Osteoblast (primary cell): ENCODE measurements around the gene CTCFL. TPM values are rescaled to one million over a fixed set of nuclear protein-coding genes. Genes with fewer than 3 reads are reported as not detected.

Experiments used
- DNase-seq: peaks from one replicate; pipeline ENCODE4 v3.0.0; 2011; ENCODE audit warnings: low spot score, mixed read lengths; ENCODE audit not compliant: insufficient read length; ENCODE audit errors: missing footprints
- H2AFZ ChIP-seq: 2 replicates; pipeline ENCODE4 v1.6.0; 2011; ENCODE audit warnings: mild to moderate bottlenecking, low read length
- H3K27ac ChIP-seq: 2 replicates; pipeline ENCODE4 v1.5.1; 2011; ENCODE audit warnings: mild to moderate bottlenecking, low read depth, low read length, moderate library complexity
- H3K27me3 ChIP-seq: 2 replicates; pipeline ENCODE4 v1.6.0; 2012; ENCODE audit warnings: mild to moderate bottlenecking, control low read depth, inconsistent platforms, low read length, moderate library complexity; ENCODE audit not compliant: insufficient read depth
- H3K36me3 ChIP-seq: 2 replicates; pipeline ENCODE4 v1.5.1; 2011; ENCODE audit warnings: mild to moderate bottlenecking, low read length, control low read depth, moderate library complexity; ENCODE audit not compliant: insufficient read depth
- H3K4me1 ChIP-seq: 2 replicates; pipeline ENCODE4 v1.5.1; 2011; ENCODE audit warnings: mild to moderate bottlenecking, low read length, control low read depth, moderate library complexity; ENCODE audit not compliant: insufficient read depth
- H3K4me2 ChIP-seq: 2 replicates; pipeline ENCODE4 v1.6.0; 2011; ENCODE audit warnings: mild to moderate bottlenecking, low read length; ENCODE audit not compliant: insufficient read depth
- H3K4me3 ChIP-seq: fragments of 200-600 bp; sonication (generic); 3 replicates; pipeline ENCODE4 v1.5.1; 2012; ENCODE audit warnings: mild to moderate bottlenecking, low read length, inconsistent platforms; ENCODE audit not compliant: insufficient read depth
- H3K79me2 ChIP-seq: 2 replicates; pipeline ENCODE4 v1.6.0; 2012; ENCODE audit warnings: mild to moderate bottlenecking, low read length, control low read depth, inconsistent platforms; ENCODE audit not compliant: insufficient read depth
- H3K9me3 ChIP-seq: 2 replicates; pipeline ENCODE4 v1.5.1; 2011; ENCODE audit warnings: low read depth, low read length, control low read depth
- H4K20me1 ChIP-seq: 2 replicates; pipeline ENCODE4 v1.6.0; 2012; ENCODE audit warnings: mild to moderate bottlenecking, low read length, control low read depth; ENCODE audit not compliant: insufficient read depth
- total RNA-seq: library from RNA; depleted of rRNA; stranded (reverse); fragments of >200 nt; gene quantifications from 2 replicates; pipeline ENCODE4 v1.2.3, GENCODE V29; 2012
- TF ChIP-seq, protein P1 (sequence below): IDR thresholded peaks from 2 replicates; pipeline ENCODE4 v1.5.1; 2011; ENCODE audit warnings: mild to moderate bottlenecking, low read depth, low read length, moderate library complexity; ENCODE audit errors: extremely low read depth

CTCFL gene
- total RNA-seq, 1 donor: not detected

DNA sequence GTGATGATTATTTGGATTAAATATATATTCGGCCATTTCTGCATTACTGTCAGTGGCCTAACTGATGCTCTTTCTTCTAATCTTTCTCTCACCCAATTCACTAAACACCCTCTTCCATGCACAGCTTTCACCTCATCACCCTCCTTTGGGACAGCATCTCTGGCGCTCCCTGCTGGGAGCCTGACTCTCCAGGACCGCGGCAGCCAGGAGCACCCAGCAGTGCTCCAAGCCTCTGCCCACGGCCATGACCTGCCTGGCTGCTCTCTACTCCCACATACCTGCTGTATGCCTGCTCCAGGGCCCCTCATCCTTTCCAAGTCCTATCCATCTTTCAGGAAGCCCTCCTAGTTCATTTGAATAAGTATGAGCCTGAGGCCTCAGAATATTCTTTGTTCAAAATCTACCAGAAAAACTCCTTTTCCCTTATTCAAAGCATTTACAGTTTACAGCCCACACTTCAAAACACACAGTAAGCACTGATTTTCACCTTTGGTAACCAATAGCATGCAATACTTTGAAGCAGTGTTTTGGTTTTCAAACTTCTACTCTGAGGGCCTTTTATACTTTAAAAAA lies 15.2 kb downstream of the CTCFL start:
- H3K79me2 ChIP-seq: no peaks in the 10 kb centered on the region
- no peak overlapping the region for H3K4me3 ChIP-seq
- no peaks in the 10 kb centered on the region for H3K9me3 ChIP-seq
- no peak overlapping the region for H2AFZ ChIP-seq
- no peak overlapping the region for H3K4me2 ChIP-seq
- DNase-seq: no peak
- H3K27me3 ChIP-seq: peaks cover 8% of the 10 kb centered on the region
- TF ChIP-seq, protein P1, sequence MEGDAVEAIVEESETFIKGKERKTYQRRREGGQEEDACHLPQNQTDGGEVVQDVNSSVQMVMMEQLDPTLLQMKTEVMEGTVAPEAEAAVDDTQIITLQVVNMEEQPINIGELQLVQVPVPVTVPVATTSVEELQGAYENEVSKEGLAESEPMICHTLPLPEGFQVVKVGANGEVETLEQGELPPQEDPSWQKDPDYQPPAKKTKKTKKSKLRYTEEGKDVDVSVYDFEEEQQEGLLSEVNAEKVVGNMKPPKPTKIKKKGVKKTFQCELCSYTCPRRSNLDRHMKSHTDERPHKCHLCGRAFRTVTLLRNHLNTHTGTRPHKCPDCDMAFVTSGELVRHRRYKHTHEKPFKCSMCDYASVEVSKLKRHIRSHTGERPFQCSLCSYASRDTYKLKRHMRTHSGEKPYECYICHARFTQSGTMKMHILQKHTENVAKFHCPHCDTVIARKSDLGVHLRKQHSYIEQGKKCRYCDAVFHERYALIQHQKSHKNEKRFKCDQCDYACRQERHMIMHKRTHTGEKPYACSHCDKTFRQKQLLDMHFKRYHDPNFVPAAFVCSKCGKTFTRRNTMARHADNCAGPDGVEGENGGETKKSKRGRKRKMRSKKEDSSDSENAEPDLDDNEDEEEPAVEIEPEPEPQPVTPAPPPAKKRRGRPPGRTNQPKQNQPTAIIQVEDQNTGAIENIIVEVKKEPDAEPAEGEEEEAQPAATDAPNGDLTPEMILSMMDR: peak; percentile 48
- H4K20me1 ChIP-seq: no peaks in the 10 kb centered on the region
- H3K36me3 ChIP-seq: no peaks in the 10 kb centered on the region
- no peaks in the 10 kb centered on the region for H3K4me1 ChIP-seq
- no peak overlapping the region for H3K27ac ChIP-seq

DNA sequence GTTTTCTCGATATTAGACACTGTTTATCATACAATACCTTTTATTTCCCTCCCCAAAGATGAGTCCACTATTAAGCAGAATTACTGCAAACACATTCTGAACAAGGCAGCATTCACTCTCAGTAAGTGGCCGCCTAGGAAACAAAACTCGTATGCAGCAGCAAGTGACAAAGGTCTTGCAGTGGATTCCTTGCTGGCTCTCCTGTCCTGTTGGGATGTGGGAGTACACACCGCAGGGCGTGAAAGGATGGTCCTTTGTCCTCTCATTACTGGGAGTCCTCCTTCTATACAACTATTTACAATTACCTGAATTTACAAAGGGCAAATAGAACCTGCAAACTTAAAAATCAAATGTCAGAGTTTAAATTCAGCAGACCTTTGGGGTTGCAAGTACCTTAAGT lies 16.1 kb downstream of the CTCFL start:
- H3K4me2 ChIP-seq: no peak overlapping the region
- H3K4me3 ChIP-seq: no peak overlapping the region
- no peak overlapping the region for H2AFZ ChIP-seq
- TF ChIP-seq, protein P1: no peak
- no peaks in the 10 kb centered on the region for H3K4me1 ChIP-seq
- no peaks in the 10 kb centered on the region for H3K79me2 ChIP-seq
- no peaks in the 10 kb centered on the region for H3K36me3 ChIP-seq
- no peak for DNase-seq
- H3K27me3 ChIP-seq: peaks cover 8% of the 10 kb centered on the region
- no peak overlapping the region for H3K27ac ChIP-seq
- no peaks in the 10 kb centered on the region for H4K20me1 ChIP-seq
- H3K9me3 ChIP-seq: no peaks in the 10 kb centered on the region

DNA sequence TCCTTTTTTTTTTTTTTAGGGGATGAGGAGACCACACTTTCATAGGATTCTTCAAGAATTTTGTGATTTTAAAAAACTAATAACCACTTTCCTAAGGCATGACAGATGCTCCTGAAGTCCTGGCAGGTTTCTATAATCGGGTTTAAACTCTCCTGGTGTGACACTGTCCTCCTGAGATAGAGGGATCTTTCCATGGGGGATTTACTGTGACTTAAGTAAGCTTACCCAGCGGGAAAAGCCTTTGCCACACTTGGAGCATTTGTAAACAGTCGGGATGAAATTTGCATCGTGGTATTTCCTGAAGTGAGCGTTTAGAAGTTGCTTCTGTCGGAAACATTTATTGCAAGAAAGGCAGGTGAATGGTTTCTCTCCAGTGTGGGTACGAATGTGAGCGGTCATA lies 16.6 kb downstream of the CTCFL start:
- peaks cover 8% of the 10 kb centered on the region for H3K27me3 ChIP-seq
- H3K27ac ChIP-seq: no peak overlapping the region
- H3K4me1 ChIP-seq: no peaks in the 10 kb centered on the region
- no peak overlapping the region for H2AFZ ChIP-seq
- no peaks in the 10 kb centered on the region for H3K9me3 ChIP-seq
- DNase-seq: no peak
- H3K4me2 ChIP-seq: no peak overlapping the region
- H3K4me3 ChIP-seq: no peak overlapping the region
- no peaks in the 10 kb centered on the region for H3K36me3 ChIP-seq
- H3K79me2 ChIP-seq: no peaks in the 10 kb centered on the region
- no peaks in the 10 kb centered on the region for H4K20me1 ChIP-seq
- TF ChIP-seq, protein P1: no peak

DNA sequence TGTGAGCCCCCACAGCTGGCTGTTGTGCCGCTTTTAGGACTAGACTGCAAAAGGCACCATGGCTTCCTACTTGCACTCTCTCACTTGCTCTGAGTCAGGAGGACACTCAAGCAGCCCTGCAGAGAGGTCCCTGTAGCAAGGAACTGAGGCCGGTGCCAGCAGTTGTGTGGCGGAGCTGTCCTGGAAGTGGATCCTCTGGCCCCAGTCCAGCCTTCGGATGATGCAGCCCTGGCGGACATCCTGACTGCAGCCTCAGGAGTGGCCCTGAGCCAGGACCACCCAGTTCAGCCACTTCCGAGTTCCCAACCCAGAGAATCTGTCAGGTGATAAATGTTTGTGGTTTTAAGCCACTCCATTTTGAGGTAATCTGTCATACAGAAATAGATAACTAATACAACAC lies 17.5 kb downstream of the CTCFL start:
- Histone ChIP-seq H3K4me3 (no peak overlapping the region), H3K4me2 (no peak overlapping the region), H3K36me3 (no peaks in the 10 kb centered on the region), H4K20me1 (no peaks in the 10 kb centered on the region), H3K9me3 (no peaks in the 10 kb centered on the region), H3K79me2 (no peaks in the 10 kb centered on the region), H3K27me3 (peaks cover 8% of the 10 kb centered on the region), H2AFZ (no peak overlapping the region), H3K4me1 (no peaks in the 10 kb centered on the region), H3K27ac (no peak overlapping the region)
- TF ChIP-seq, protein P1: no peak
- no peak for DNase-seq
